NCI-H1694 (cell line): ENCODE results near the gene RFLNA.

Experiments
- DNase-seq: peaks from one replicate; lab custom pipeline; 2025; lab: John Stamatoyannopoulos, UW

Gene RFLNA

GRCh38 chr12:124304314-124304790 is 9.5 kb downstream of the RFLNA start:
- no peak for DNase-seq

DNA sequence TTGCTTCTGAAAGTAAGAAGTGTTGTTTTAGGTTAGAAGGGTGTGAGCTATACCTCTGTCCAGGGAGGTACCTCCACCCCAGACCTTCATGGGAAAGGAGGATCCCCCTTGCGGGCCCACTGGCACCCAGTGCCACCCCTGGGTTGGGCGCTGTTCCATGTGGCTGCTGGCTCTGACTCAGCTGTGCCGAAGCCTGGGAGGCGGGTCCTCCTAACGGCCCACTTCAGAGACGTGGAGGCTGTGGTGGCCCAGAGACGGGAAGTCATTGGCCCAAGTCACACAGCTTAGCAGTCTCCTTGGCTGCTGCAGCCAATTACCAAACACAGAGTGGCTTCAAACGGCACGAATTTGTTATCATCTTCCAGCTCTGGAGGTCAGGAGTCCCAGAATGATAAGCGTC is 10.2 kb downstream of the RFLNA start:
- DNase-seq: no peak

DNA sequence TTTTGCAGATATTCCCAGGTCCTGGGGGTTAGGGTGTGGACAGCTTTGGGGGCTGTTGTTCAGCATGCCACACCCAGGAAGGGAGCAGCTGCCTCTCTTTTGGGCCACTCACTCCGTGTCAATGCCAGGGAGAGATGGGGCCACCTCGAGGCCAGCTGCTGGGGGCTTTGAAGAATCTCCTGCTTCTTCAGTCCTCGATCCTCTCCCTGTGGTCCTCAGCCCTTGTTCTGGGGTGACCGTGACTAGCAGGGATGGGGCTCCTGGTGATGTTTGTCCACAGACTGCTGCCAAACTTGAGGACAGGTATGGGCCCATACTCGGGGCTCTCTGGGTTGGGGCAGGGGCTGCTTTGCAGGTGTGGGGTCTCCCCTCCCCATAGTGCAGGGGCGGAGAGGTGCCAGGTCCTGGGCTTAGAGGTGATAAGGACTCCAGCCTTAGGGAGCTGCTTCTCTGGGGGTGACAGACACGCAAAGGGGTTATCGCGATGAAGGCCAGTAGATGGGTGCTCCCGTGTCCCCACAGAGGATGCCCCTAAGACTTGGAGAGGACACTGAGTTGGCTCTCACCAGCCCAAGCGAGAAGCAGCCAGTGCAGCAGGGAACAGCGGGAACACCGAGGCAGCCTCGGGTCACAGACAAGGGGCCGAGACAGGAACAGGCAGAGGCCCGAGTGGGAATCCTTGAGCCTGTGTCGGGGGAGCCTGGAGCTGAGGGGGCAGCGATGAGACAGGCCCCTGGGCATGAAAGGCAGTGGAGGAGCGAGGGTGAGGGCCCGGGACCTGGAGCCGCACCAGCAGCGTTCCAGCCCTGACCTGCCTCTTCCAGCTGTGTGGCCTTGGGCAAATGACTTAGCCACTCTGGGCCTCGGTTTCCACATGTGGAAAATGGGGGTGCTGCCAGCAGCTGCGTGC is 11.1 kb downstream of the RFLNA start:
- no peak for DNase-seq

GRCh38 chr12:124306686-124307555 is 12.0 kb downstream of the RFLNA start:
- no peak for DNase-seq

DNA sequence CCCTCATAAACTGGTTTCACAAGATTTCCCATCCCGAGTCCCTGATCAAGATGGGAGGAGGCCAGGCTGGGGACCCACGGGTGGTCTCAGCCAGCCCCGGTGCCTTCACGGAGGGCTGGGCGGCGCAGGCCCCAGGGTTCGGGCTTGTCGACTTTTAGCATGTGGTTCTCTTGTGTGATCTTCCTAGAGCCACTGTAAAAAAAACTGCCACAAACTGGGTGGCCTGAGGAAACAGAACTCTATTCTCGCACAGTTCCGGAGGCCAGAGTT is 12.6 kb downstream of the RFLNA start:
- no peak for DNase-seq

DNA sequence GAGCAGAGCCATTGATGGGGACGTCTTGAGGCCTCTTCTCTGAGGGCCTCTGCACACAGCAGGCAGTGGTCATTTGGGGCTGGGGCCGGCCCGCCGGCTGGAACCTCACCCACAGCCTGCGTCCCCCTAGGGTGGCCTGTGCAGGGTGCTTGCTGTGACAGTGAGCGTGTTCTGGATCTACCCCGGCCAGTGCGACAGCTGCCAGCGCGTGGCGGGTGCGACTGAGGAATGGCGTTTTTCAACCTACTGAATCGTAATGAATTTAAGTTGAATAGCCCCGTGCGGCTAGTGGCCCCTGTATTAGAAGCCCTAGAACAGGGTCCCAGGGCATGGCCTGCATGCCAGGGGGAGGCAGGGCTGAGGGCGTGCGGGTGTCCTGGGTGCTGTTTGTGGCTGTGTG is 13.8 kb downstream of the RFLNA start:
- DNase-seq: no peak

- DNase-seq: no peak
These were observed 14.3 kb downstream of the RFLNA start for GRCh38 chr12:124309231-124309630.

- no peak for DNase-seq
These were observed 14.9 kb downstream of the RFLNA start for GRCh38 chr12:124309744-124310143.

GRCh38 chr12:124310178-124310577 is 15.3 kb downstream of the RFLNA start:
- DNase-seq: no peak

DNA sequence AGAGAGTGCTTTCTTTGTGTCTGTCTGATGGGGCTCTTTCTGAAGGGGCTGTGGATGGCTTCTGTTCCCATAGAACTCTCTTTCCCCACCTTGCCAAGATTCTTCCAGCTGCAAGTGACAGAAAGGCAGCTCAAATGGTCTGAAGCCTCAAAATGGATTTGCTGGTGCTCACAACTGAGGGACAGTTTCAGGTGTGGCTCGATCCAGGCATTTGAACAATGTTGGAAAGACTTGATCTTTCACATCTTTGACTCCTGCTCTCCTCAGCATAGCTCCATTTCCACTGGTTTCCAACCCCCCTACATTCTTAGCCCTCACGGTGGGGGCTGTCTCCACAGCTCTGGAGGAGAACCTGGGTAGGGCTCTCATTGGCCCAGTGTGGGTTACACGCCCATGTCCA is 15.9 kb downstream of the RFLNA start:
- no peak for DNase-seq

- DNase-seq: no peak
These were observed 16.6 kb downstream of the RFLNA start for GRCh38 chr12:124311292-124312109.

GRCh38 chr12:124312601-124313000 is 17.7 kb downstream of the RFLNA start:
- DNase-seq: no peak

GRCh38 chr12:124314207-124314606 is 19.3 kb downstream of the RFLNA start:
- DNase-seq: no peak

GRCh38 chr12:124314766-124315165 is 19.9 kb downstream of the RFLNA start:
- no peak for DNase-seq

GRCh38 chr12:124315372-124316044 is 20.6 kb downstream of the RFLNA start:
- no peak for DNase-seq

DNA sequence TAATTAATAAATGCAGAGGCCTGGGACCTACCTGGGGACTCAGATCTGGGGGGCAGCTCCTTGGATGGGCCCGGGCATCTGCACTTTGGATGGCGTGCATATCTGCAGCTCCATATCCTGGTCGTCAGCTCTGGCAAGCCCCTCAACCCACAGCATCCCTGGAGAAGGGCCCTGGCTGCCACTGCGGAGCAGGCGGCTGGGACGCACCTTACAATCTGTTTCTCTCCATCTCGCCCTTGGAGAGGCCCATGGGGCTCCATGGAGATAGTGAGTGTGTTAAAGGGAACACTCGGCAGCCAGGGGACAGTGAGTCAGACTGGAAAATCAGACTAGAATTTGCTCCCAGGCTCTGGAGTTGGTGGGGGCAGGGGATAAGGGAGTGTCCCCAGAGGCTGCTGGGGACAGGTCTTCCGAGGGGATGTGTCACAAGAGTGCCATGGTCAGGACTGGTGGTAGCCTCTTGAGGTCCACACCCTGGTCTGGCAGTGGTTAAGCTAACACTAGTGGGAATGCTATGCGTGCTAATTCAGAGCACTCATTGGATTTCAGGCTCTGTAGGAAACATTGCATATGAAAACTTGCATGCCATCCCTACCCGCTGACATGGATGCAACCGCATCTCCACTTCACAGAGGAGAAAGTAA is 21.5 kb downstream of the RFLNA start:
- DNase-seq: no peak

DNA sequence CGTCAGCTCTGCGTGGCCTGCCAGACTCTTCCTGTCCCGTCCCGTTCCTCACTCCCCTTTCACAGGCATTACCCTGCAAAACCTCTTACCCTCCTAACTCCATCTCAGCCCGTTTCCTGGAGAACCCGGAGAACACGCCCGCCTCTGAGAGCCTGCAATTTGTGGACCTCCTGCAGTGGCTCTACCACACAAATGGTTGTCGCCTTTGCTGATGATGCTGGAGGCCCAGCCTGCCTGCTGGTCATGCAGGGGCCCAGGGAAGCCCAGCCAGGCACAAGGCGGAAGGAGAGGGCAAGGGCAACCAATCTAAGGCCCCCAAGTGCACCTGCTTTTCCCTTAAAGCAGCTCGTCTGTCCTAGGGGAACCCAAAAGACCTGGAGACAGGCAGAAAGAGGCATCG is 22.5 kb downstream of the RFLNA start:
- no peak for DNase-seq

DNA sequence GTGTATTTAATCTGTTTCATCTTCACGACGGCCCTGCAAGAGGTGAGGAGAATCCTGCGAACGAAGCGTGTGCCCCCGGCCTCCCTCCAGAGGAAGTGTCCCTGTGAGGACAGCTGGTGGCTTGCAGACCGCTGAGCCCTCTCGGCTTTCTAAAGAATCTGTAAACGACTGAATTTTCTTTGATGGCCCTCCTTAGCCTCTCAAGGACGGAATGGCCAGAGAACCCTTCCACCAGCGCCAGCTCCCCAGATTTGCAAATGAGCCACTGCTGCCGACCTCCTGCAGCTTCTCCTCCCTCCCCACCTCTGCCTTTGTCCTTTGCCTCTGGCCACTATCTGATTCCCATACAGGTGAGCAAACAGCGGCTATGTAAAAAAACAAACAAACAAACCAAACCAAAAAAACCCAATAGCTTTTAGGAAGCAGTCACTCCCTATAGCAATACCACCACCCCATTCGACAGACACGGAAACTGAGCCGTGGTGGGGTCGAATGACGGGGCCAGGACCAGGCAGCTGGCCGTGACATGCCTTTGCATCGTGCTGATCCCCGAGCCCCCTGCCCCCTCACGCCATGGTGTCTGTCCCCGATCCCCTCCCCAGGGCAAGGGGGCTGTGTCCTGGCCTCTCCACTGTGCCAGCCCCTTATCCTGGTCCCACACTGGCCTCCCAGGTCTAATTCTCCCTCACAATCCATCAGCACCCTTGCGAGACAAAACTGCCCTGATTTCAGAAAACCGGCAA is 23.6 kb downstream of the RFLNA start:
- DNase-seq: no peak

GRCh38 chr12:124319368-124320050 is 24.6 kb downstream of the RFLNA start:
- no peak for DNase-seq

DNA sequence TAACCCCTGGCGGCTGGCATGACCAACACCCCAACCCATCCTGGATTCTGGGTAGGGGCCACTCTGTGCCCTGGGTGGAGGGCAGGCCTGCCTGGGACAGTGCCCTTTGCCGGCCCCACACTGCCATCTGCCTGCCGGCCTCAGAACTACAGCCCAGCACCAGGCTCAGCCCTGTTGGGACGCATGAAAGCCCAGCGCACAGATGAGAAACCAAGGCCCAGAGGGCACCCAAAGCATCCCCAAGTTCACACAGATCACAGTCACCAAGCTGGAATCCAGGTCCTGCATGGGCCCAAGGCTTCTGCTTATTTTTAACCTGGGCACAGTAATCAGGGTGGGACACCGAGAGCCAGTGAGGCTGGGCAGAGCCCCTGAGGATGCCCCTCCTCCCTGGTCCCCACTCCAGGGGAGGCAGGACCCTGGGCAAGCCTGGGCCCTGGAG is 26.2 kb downstream of the RFLNA start:
- DNase-seq: peak; percentile 15
